Naive B cell (primary cell): ENCODE results near the gene INPP5B. TPM values are rescaled to one million over a fixed set of nuclear protein-coding genes. Genes with fewer than 3 reads are reported as not detected.
"Not testable (repeated sequence)": the region's sequence is repeated elsewhere in the genome, so short reads cannot be mapped to it uniquely, and the experiment has no call there.

Source experiments
- ATAC-seq, 2 donors: fragments of 150-1000 bp; cut with Tn5 transposase; 2 replicates each; pipeline ENCODE4 v1.10.0; 2021; ENCODE audit warnings: low read depth in 2 of 2, mild to moderate bottlenecking in 2 of 2, moderate library complexity in 2 of 2
- DNase-seq: peaks from one replicate; pipeline ENCODE4 v3.0.0; 2022
- H3K27ac Mint-ChIP-seq, 6 donors: one replicate each; pipeline ENCODE4 v1.8.0; 2020 to 2022; ENCODE audit warnings: mild to moderate bottlenecking in 6 of 6, mixed read lengths in 6 of 6, moderate library complexity in 5 of 6, inconsistent platforms in 2 of 6
- H3K27me3 Mint-ChIP-seq, 3 donors: one replicate each; pipeline ENCODE4 v1.8.0; 2021 to 2022; ENCODE audit warnings: mixed read lengths in 3 of 3, mild to moderate bottlenecking in 1 of 3
- H3K36me3 Mint-ChIP-seq, 2 donors: one replicate each; pipeline ENCODE4 v1.8.0; 2020 to 2022; ENCODE audit warnings: mixed read lengths in 2 of 2, inconsistent platforms in 1 of 2, mild to moderate bottlenecking in 1 of 2
- H3K4me1 Mint-ChIP-seq, 3 donors: one replicate each; pipeline ENCODE4 v1.8.0; 2020 to 2022; ENCODE audit warnings: mixed read lengths in 3 of 3, inconsistent platforms in 1 of 3, mild to moderate bottlenecking in 1 of 3, moderate library complexity in 1 of 3
- H3K4me3 Mint-ChIP-seq, 8 donors: one replicate each; pipeline ENCODE4 v1.8.0; 2020 to 2022; ENCODE audit warnings: mild to moderate bottlenecking in 8 of 8, mixed read lengths in 8 of 8, moderate library complexity in 8 of 8, inconsistent platforms in 2 of 8
- H3K9me3 Mint-ChIP-seq, 7 donors: one replicate each; pipeline ENCODE4 v1.8.0; 2020 to 2022; ENCODE audit warnings: mixed read lengths in 7 of 7, mild to moderate bottlenecking in 5 of 7, inconsistent platforms in 2 of 7, moderate library complexity in 1 of 7
- polyA plus RNA-seq, 6 donors: library from polyadenylated mRNA; unstranded; fragments of 300-500 nt; fragmentation: Illumina TruSeq; gene quantifications; one replicate each; pipeline ENCODE4 v1.2.3, GENCODE V29; 2021; ENCODE audit warnings: low read depth in 6 of 6

Gene INPP5B
- polyA plus RNA-seq, 6 donors from 2014 or later: 15.7 to 25.5 (median 22.3) TPM

- no peak overlapping the region for H3K27ac Mint-ChIP-seq
Measured at GRCh38 chr1:37919277-37919676, 27.6 kb downstream of the INPP5B start.

GRCh38 chr1:37915476-37916093, 31.3 kb downstream of the INPP5B start:
- ATAC-seq: no peak
- no peaks in the 10 kb centered on the region for H3K27me3 Mint-ChIP-seq
- peaks cover 16 to 29% (median 27%) of the 10 kb centered on the region in 3 donors for H3K4me1 Mint-ChIP-seq
- H3K9me3 Mint-ChIP-seq: no peaks in the 10 kb centered on the region
- no peak for DNase-seq
- no peaks in the 10 kb centered on the region for H3K36me3 Mint-ChIP-seq
- H3K4me3 Mint-ChIP-seq: no peak overlapping the region
- no peak overlapping the region for H3K27ac Mint-ChIP-seq

More at GRCh38 chr1:37919277-37919676, 27.6 kb downstream of the INPP5B start:
- Mint-ChIP-seq H3K36me3 (no peaks in the 10 kb centered on the region), H3K9me3 (no peaks in the 10 kb centered on the region), H3K27me3 (no peaks in the 10 kb centered on the region), H3K4me1 (peaks cover 29 to 48% (median 42%) of the 10 kb centered on the region in 3 donors), H3K4me3 (no peak overlapping the region)
- DNase-seq: no peak
- ATAC-seq: no peak

- H3K4me3 Mint-ChIP-seq: no peak overlapping the region
- peaks cover 16 to 22% (median 20%) of the 10 kb centered on the region in 3 donors for H3K4me1 Mint-ChIP-seq
- no peak overlapping the region for H3K27ac Mint-ChIP-seq
- DNase-seq: no peak
- H3K27me3 Mint-ChIP-seq: no peaks in the 10 kb centered on the region
- no peaks in the 10 kb centered on the region for H3K9me3 Mint-ChIP-seq
- H3K36me3 Mint-ChIP-seq: no peaks in the 10 kb centered on the region
- ATAC-seq: no peak
Measured at GRCh38 chr1:37914719-37915475, 32.0 kb downstream of the INPP5B start.

- peaks cover 15 to 30% of the 10 kb centered on the region in 2 donors for H3K36me3 Mint-ChIP-seq
- peaks cover 0 to 11% (median 11%) of the 10 kb centered on the region in 3 donors for H3K4me1 Mint-ChIP-seq
- H3K4me3 Mint-ChIP-seq, H3K27ac Mint-ChIP-seq, DNase-seq, H3K27me3 Mint-ChIP-seq, ATAC-seq: not testable (repeated sequence)
- peaks cover 2 to 12% (median 9%) of the 10 kb centered on the region in 7 donors for H3K9me3 Mint-ChIP-seq
Measured at GRCh38 chr1:37911478-37911877, 35.4 kb downstream of the INPP5B start.

- H3K4me3 Mint-ChIP-seq, ATAC-seq, H3K27ac Mint-ChIP-seq, DNase-seq, H3K27me3 Mint-ChIP-seq: not testable (repeated sequence)
- Mint-ChIP-seq H3K36me3 (peaks cover 15 to 30% of the 10 kb centered on the region in 2 donors), H3K9me3 (peaks cover 2 to 16% (median 11%) of the 10 kb centered on the region in 7 donors), H3K4me1 (peaks cover 0 to 11% (median 11%) of the 10 kb centered on the region in 3 donors)
Measured at GRCh38 chr1:37910886-37911285, 36.0 kb downstream of the INPP5B start.

- not testable (repeated sequence) for DNase-seq, H3K27me3 Mint-ChIP-seq, ATAC-seq, H3K4me3 Mint-ChIP-seq, H3K27ac Mint-ChIP-seq
- Mint-ChIP-seq H3K9me3 (peaks cover 2 to 20% (median 11%) of the 10 kb centered on the region in 7 donors), H3K4me1 (peaks cover 0 to 12% (median 11%) of the 10 kb centered on the region in 3 donors), H3K36me3 (peaks cover 15 to 30% of the 10 kb centered on the region in 2 donors)
Measured at GRCh38 chr1:37908531-37908930, 38.3 kb downstream of the INPP5B start.

- not testable (repeated sequence) for H3K4me3 Mint-ChIP-seq, ATAC-seq, DNase-seq, H3K27me3 Mint-ChIP-seq
- peaks cover 2 to 20% (median 11%) of the 10 kb centered on the region in 7 donors for H3K9me3 Mint-ChIP-seq
- H3K36me3 Mint-ChIP-seq: peaks cover 15 to 30% of the 10 kb centered on the region in 2 donors
- H3K4me1 Mint-ChIP-seq: peaks cover 0 to 15% (median 11%) of the 10 kb centered on the region in 3 donors
- H3K27ac Mint-ChIP-seq: peak overlapping the region in 1 of 6 donors; percentile 55
Measured at GRCh38 chr1:37907416-37908125, 39.3 kb downstream of the INPP5B start.

GRCh38 chr1:37906591-37906990, 40.3 kb downstream of the INPP5B start:
- H3K36me3 Mint-ChIP-seq: peaks cover 15 to 30% of the 10 kb centered on the region in 2 donors
- not testable (repeated sequence) for DNase-seq, H3K4me3 Mint-ChIP-seq, H3K27me3 Mint-ChIP-seq, ATAC-seq
- H3K4me1 Mint-ChIP-seq: peaks cover 9 to 25% (median 18%) of the 10 kb centered on the region in 3 donors
- H3K9me3 Mint-ChIP-seq: peaks cover 2 to 20% (median 11%) of the 10 kb centered on the region in 7 donors
- H3K27ac Mint-ChIP-seq: peak overlapping the region in 1 of 6 donors; percentile 33

GRCh38 chr1:37905727-37906126, 41.1 kb downstream of the INPP5B start:
- Mint-ChIP-seq H3K4me3 (no peak overlapping the region), H3K36me3 (peaks cover 20 to 30% of the 10 kb centered on the region in 2 donors), H3K27ac (no peak overlapping the region), H3K27me3 (no peaks in the 10 kb centered on the region), H3K4me1 (peaks cover 17 to 32% (median 27%) of the 10 kb centered on the region in 3 donors), H3K9me3 (peaks cover 2 to 20% (median 11%) of the 10 kb centered on the region in 7 donors)
- DNase-seq (no peak), ATAC-seq (no peak)

GRCh38 chr1:37903921-37904320, 42.9 kb downstream of the INPP5B start:
- H3K9me3 Mint-ChIP-seq: peaks cover 2 to 20% (median 11%) of the 10 kb centered on the region in 7 donors
- H3K27ac Mint-ChIP-seq, DNase-seq, ATAC-seq, H3K27me3 Mint-ChIP-seq, H3K4me3 Mint-ChIP-seq: not testable (repeated sequence)
- H3K4me1 Mint-ChIP-seq: peaks cover 17 to 28% (median 20%) of the 10 kb centered on the region in 3 donors
- peaks cover 18 to 21% of the 10 kb centered on the region in 2 donors for H3K36me3 Mint-ChIP-seq

- Mint-ChIP-seq H3K4me1 (peaks cover 17 to 26% (median 17%) of the 10 kb centered on the region in 3 donors), H3K36me3 (peaks cover 11 to 12% of the 10 kb centered on the region in 2 donors), H3K4me3 (peak overlapping the region in 1 of 8 donors; percentile 9), H3K27me3 (no peaks in the 10 kb centered on the region), H3K27ac (peak overlapping the region in 3 of 6 donors; percentile 62 to 96 (median 86)), H3K9me3 (peaks cover 0 to 20% (median 7%) of the 10 kb centered on the region in 7 donors)
- no peak for DNase-seq
- no peak for ATAC-seq
Measured at GRCh38 chr1:37902983-37903382, 43.9 kb downstream of the INPP5B start.

GRCh38 chr1:37901893-37902225, 45.0 kb downstream of the INPP5B start:
- ATAC-seq: no peak
- H3K27me3 Mint-ChIP-seq: no peaks in the 10 kb centered on the region
- peaks cover 17 to 26% (median 17%) of the 10 kb centered on the region in 3 donors for H3K4me1 Mint-ChIP-seq
- peak overlapping the region in 5 of 8 donors; percentile 1 to 69 (median 17) for H3K4me3 Mint-ChIP-seq
- peaks cover under 1 to 6% of the 10 kb centered on the region in 2 donors for H3K36me3 Mint-ChIP-seq
- peaks cover 0 to 14% (median 2%) of the 10 kb centered on the region in 7 donors for H3K9me3 Mint-ChIP-seq
- H3K27ac Mint-ChIP-seq: peak overlapping the region; percentile 63 to 92 (median 82)
- DNase-seq: no peak
